ENCODE data around the gene PTPRT. TPM values are rescaled to one million over a fixed set of nuclear protein-coding genes. Genes with fewer than 3 reads are reported as not detected.

The PTPRT gene
- total RNA-seq = not detected

DNA sequence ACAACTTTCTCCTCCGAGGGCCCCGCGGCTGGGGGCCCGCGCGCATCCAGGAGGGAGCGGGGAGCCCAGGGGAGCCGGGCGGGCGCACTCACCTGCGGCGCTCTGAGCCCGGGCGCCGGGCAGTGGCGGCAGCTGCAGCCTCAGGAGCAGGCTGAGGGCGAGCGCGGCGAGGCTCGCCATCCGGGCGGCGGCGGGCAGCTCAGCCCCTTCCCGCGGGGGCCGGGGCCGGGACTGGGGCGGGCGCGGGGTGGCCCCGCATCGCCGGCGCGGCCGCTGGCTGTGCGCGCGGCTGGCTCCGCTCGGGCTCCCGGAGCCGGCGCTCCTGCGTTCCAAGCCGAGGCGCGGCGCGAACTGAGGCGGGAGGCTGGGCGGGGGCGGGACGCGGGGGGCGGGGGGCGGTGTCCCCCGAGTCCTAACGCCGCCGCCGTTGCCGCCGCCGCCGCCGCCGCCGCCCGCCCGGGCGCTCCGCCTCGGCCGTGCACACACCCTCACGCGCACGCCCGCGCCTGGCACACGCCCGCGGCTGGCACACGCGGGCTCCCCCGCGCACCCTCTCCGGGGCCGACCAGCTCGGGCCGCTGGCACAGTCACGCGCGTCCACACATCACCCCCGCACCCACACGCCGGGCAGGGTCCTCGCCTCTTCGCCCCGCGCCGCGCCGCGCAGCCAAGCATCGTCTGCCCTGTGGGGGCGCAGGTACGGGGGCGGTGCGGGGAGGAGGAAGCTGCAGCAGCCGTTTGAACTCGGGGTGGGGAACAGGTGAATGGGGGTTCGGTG, at the start of gene PTPRT:
Gene PTPRT (minus strand): TSS at position 353 of the 778 bp plus-strand sequence. CDS start 173 bp downstream, at position 180.
- peaks cover 8% of the 10 kb centered on the region for H3K4me1 Mint-ChIP-seq (ENCODE audit: low read depth)
- peaks cover 43% of the 10 kb centered on the region for H3K27me3 Mint-ChIP-seq (ENCODE audit: low read depth)
- H3K4me3 Mint-ChIP-seq = no peak within 1 kb of the TSS

DNA sequence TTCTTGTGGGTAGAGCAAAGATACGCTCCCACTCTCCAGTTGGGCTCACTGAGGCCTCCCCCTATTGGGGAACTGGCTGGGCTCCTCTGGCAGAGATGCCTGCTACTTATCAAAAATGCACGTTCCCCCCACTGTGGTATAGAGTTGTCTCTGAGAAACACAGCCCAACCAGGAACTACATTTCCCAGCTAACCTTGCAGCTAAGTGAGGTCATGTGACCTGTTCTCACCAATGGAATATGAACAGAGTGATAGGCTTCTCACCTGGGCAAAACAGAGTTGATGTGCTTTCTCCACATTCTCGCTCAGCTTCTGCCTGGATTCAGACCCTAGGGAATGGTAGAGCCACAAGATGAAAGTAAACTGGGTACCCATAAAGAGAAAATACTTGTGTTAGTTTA, 49.1 kb upstream of the PTPRT start:
- Mint-ChIP-seq H3K27me3 (ENCODE audit: low read depth) (peaks cover 12% of the 10 kb centered on the region), H3K36me3 (ENCODE audit: low read depth) (no peaks in the 10 kb centered on the region), H3K9me3 (peaks cover 8% of the 10 kb centered on the region), H3K27ac (no peak overlapping the region), H3K4me1 (ENCODE audit: low read depth) (no peaks in the 10 kb centered on the region), H3K4me3 (no peak overlapping the region)
- intact Hi-C loops (cut with micrococcal nuclease) = no loop called here
- DNase-seq = no peak
- CTCF ChIA-PET = no interaction called here

More for the DNA sequence above, at the start of gene PTPRT:
- H3K27ac Mint-ChIP-seq = no peak within 1 kb of the TSS
- no peaks in the 10 kb centered on the region for H3K9me3 Mint-ChIP-seq
- intact Hi-C loops (cut with micrococcal nuclease) = loop anchor here (5.0 kb wide), 1 partner anchor 1232 kb away; no protein-coding TSS in a partner anchor
- CTCF ChIA-PET = no interaction called here
- no peaks in the 10 kb centered on the region for H3K36me3 Mint-ChIP-seq (ENCODE audit: low read depth)
- no peak for DNase-seq

DNA sequence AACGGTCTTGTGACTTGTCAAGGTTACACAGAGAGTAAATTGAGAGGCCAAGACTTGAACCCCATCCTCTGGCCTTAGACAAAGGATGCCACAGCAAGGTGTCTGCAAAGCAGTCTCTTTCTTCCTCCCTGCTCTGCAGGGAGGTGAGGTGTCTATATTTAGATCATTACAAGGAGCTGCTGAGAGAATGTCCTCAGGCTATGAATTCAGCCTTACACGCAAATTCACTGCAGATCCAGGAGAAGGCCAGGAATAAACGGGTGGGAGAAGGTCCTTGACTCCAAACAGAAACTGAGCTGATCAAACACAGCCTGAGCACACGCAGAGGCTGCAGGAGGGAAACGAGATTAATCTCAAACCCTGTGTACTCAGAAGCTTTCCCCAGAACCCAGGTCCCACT, 48.6 kb upstream of the PTPRT start:
- Mint-ChIP-seq H3K9me3 (peaks cover 8% of the 10 kb centered on the region), H3K36me3 (ENCODE audit: low read depth) (no peaks in the 10 kb centered on the region), H3K4me1 (ENCODE audit: low read depth) (no peaks in the 10 kb centered on the region), H3K27me3 (ENCODE audit: low read depth) (peaks cover 12% of the 10 kb centered on the region), H3K4me3 (no peak overlapping the region), H3K27ac (no peak overlapping the region)
- intact Hi-C loops (cut with micrococcal nuclease) = no loop called here
- CTCF ChIA-PET = no interaction called here
- no peak for DNase-seq

DNA sequence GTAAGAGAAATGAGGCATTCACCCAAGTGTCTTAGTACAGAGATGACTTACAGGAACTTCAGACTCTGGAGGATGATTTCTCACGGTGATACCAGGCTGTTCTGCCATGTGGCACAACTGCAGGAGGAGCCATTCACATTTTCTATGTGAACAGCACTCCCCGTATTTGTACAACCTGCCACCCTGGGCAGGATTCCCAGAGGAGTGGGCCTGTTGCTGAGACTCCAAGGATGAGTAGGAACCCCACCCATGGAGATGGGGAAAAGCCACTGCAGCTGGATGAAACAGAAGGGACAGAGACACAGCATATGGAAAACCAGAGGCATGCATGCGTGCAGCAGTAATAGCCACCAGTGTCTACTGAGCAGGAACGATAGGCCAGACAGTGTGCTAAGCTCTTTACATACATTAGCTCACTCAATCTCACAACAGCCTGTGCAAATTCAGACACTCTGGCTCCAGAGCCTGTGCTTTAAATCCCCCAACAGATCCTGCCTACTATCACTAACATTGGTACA, 48.0 kb upstream of the PTPRT start:
- CTCF ChIA-PET = no interaction called here
- H3K27ac Mint-ChIP-seq = no peak overlapping the region

DNA sequence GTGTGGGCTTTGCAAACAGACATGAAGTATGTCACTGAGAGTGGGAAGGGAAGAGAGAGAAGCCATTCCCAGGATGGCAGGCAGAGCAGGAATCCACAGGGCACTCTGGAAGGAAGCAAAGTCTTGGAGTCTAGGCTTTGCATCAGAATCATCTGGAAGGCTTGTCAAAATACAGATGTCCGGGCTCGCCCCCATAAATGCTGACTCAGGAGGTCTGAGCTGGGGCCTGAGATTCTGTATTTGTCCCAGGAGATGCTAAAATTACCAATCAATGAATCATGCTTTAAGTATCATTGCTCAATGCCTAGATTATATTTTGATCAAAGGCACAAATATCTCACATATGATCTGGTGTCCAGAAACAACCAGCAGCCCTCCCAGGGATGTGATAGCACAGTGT, 46.3 kb upstream of the PTPRT start:
- peaks cover 12% of the 10 kb centered on the region for H3K27me3 Mint-ChIP-seq (ENCODE audit: low read depth)
- intact Hi-C loops (cut with micrococcal nuclease) = no loop called here
- peaks cover 8% of the 10 kb centered on the region for H3K9me3 Mint-ChIP-seq
- no peak overlapping the region for H3K27ac Mint-ChIP-seq
- H3K36me3 Mint-ChIP-seq (ENCODE audit: low read depth) = no peaks in the 10 kb centered on the region
- CTCF ChIA-PET = no interaction called here
- no peaks in the 10 kb centered on the region for H3K4me1 Mint-ChIP-seq (ENCODE audit: low read depth)
- no peak for DNase-seq
- H3K4me3 Mint-ChIP-seq = no peak overlapping the region

More for the DNA sequence above, 48.0 kb upstream of the PTPRT start:
- intact Hi-C loops (cut with micrococcal nuclease) = no loop called here
- H3K27me3 Mint-ChIP-seq (ENCODE audit: low read depth) = peaks cover 12% of the 10 kb centered on the region
- DNase-seq = no peak
- peaks cover 8% of the 10 kb centered on the region for H3K9me3 Mint-ChIP-seq
- H3K4me1 Mint-ChIP-seq (ENCODE audit: low read depth) = no peaks in the 10 kb centered on the region
- H3K4me3 Mint-ChIP-seq = no peak overlapping the region
- no peaks in the 10 kb centered on the region for H3K36me3 Mint-ChIP-seq (ENCODE audit: low read depth)

DNA sequence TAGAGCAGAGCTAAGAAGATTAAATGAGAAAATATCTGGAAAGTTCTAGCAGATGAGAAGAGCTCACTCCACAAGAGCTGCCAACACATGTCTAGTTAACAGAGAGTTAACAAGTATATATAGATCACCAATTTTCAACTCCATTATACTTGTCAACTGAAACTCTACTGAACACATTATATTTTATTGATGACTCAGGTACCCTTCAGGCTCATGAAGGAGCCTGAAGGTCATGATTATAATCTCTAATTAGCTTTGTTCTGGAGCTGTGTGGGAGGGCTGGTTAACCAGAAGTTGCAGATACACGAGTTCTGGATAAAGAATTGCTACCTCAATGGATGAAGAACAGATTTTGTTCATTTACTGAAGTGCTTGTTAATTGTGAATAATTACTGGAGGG, 42.1 kb upstream of the PTPRT start:
- H3K9me3 Mint-ChIP-seq = no peaks in the 10 kb centered on the region
- intact Hi-C loops (cut with micrococcal nuclease) = no loop called here
- H3K4me3 Mint-ChIP-seq = no peak overlapping the region
- no peaks in the 10 kb centered on the region for H3K4me1 Mint-ChIP-seq (ENCODE audit: low read depth)
- H3K27ac Mint-ChIP-seq = no peak overlapping the region
- no peak for DNase-seq
- H3K36me3 Mint-ChIP-seq (ENCODE audit: low read depth) = no peaks in the 10 kb centered on the region
- CTCF ChIA-PET = interaction anchor here (1.5 kb wide), 1 partner anchor 177 kb away, joined by 5 read pairs; no protein-coding TSS in a partner anchor
- H3K27me3 Mint-ChIP-seq (ENCODE audit: low read depth) = peaks cover 7% of the 10 kb centered on the region

DNA sequence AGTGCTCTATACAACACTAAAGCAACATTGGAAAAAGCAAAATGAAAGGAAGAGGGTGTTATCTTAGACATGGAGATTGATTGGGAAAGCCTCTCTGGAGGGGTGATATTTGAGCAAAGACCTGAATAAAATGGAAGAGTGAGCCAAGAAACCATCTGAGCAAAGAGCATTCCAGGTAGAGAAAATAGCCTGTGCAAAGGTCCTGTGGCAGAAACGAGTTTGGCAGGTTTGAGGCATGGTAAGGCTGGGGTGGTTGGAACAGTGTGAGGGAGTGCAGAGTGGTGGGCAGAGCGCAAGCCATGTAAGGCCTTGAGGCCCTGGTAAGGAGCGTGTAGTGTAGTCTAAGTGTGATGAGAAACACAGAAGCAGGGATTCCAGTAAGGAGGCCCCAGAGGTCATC, 40.0 kb upstream of the PTPRT start:
- Mint-ChIP-seq H3K27me3 (ENCODE audit: low read depth) (peaks cover 6% of the 10 kb centered on the region), H3K27ac (no peak overlapping the region), H3K36me3 (ENCODE audit: low read depth) (no peaks in the 10 kb centered on the region), H3K4me3 (no peak overlapping the region), H3K4me1 (ENCODE audit: low read depth) (no peaks in the 10 kb centered on the region), H3K9me3 (no peaks in the 10 kb centered on the region)
- CTCF ChIA-PET = no interaction called here
- intact Hi-C loops (cut with micrococcal nuclease) = no loop called here
- no peak for DNase-seq

DNA sequence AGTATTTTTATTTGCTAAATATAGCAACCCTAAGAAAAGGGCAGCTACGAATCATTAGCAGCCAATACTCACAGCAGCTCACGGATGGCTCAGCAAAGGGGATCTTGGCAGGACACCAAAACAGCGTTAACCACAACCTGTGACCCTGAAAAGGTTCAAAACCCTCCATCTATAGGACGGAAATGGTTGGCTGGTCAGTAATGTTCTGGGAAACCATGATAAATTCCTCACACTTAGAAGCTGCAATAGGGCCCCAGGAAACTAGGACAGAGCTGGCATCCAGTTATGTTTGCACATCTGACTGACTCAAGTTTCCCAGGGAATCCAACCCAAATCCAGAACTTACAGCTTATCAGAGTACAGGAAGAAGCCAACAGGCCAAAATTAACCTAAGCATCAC, 30.9 kb upstream of the PTPRT start:
- no peaks in the 10 kb centered on the region for H3K4me1 Mint-ChIP-seq (ENCODE audit: low read depth)
- no peaks in the 10 kb centered on the region for H3K9me3 Mint-ChIP-seq
- no peak overlapping the region for H3K4me3 Mint-ChIP-seq
- CTCF ChIA-PET = no interaction called here
- no peak overlapping the region for H3K27ac Mint-ChIP-seq
- H3K36me3 Mint-ChIP-seq (ENCODE audit: low read depth) = no peaks in the 10 kb centered on the region
- intact Hi-C loops (cut with micrococcal nuclease) = no loop called here
- H3K27me3 Mint-ChIP-seq (ENCODE audit: low read depth) = peaks cover 1% of the 10 kb centered on the region
- DNase-seq = no peak

DNA sequence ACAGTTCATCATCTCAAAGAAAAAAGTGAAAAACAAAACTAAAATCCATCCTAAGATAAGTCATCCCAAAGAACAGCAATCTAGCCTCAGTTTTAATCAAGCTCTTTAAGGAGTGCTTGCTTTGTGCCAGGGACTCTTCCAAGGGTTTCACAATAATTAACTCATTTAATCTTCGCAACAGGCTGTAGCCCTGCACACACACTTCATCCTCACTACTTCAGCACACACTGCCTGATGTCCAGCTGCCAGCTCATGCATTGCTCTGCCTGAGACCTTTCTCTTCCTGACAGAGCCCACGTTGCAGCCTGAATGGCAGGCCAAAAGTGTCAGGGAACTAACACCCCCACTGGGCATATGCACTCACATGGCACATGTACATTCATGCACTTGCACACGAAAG, 21.2 kb upstream of the PTPRT start:
- no peak overlapping the region for H3K4me3 Mint-ChIP-seq
- CTCF ChIA-PET = no interaction called here
- no peaks in the 10 kb centered on the region for H3K9me3 Mint-ChIP-seq
- no peak for DNase-seq
- no peaks in the 10 kb centered on the region for H3K4me1 Mint-ChIP-seq (ENCODE audit: low read depth)
- intact Hi-C loops (cut with micrococcal nuclease) = no loop called here
- no peaks in the 10 kb centered on the region for H3K27me3 Mint-ChIP-seq (ENCODE audit: low read depth)
- H3K36me3 Mint-ChIP-seq (ENCODE audit: low read depth) = no peaks in the 10 kb centered on the region
- no peak overlapping the region for H3K27ac Mint-ChIP-seq

DNA sequence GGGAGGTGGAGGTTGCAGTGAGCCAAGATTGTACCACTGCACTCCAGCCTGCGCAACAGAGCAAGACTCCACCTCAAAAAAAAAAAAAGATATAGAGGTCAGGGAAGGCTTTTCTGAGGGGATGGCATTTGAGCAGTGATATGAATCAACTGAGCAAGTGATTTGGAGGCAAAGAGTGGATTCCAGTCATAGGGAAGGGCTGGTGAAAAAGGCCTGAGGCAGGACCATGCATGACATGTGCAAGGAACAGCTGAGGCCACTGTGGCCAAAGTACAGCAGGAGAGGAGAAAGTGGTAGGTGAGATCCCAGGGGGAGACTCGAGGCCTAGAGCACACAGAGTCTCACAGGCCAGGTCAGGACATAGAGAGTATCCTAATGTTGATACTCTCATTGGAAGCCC, 20.1 kb upstream of the PTPRT start:
- Mint-ChIP-seq H3K27ac (no peak overlapping the region), H3K9me3 (no peaks in the 10 kb centered on the region), H3K36me3 (ENCODE audit: low read depth) (no peaks in the 10 kb centered on the region), H3K27me3 (ENCODE audit: low read depth) (no peaks in the 10 kb centered on the region), H3K4me3 (no peak overlapping the region), H3K4me1 (ENCODE audit: low read depth) (no peaks in the 10 kb centered on the region)
- CTCF ChIA-PET = no interaction called here
- intact Hi-C loops (cut with micrococcal nuclease) = no loop called here
- no peak for DNase-seq

DNA sequence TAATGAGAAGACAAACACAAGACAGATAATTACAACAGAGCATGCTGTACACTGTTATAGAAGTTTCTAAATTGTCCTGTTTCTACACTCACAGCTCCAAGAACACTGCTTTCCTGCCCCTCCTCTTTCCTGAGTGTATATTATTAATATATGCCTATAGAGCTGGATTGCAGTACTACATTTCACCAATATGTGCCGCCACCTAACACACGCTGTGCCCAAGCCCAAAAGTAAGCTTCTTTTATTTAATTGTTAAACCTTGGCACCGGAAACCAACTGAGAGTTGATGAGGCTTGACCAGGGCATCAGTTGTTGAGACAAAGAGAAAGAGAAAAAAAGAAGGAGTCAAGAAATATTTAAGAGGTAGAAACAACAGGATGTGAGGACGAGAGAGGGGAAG, 16.0 kb upstream of the PTPRT start:
- Mint-ChIP-seq H3K36me3 (ENCODE audit: low read depth) (no peaks in the 10 kb centered on the region), H3K27me3 (ENCODE audit: low read depth) (no peaks in the 10 kb centered on the region), H3K4me1 (ENCODE audit: low read depth) (no peaks in the 10 kb centered on the region), H3K27ac (no peak overlapping the region), H3K9me3 (no peaks in the 10 kb centered on the region), H3K4me3 (no peak overlapping the region)
- intact Hi-C loops (cut with micrococcal nuclease) = no loop called here
- CTCF ChIA-PET = interaction anchor here (0.6 to 1.1 kb wide), 2 partner anchors 150 to 204 kb away, joined by 3 read pairs; no protein-coding TSS in a partner anchor
- no peak for DNase-seq

DNA sequence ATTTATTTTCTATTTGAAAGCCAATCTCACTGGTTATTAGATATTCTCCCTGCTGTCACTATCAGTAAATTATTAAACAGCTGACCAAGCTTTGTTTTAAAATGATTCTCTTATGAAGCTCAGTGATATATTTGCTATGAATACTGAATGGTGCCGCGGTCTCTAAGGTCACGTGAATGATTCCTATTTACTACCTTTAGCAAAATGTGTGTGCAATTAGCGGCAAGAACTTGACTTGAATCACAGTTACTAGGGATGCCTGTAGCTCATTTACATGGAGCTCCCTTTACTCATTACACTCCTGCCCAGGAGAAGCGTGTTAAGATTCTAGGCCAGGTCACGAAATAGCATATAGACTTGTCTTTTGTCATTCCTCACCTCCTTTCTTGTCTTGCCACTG, 12.4 kb upstream of the PTPRT start:
- H3K27me3 Mint-ChIP-seq (ENCODE audit: low read depth) = no peaks in the 10 kb centered on the region
- H3K27ac Mint-ChIP-seq = no peak overlapping the region
- no peaks in the 10 kb centered on the region for H3K9me3 Mint-ChIP-seq
- no peaks in the 10 kb centered on the region for H3K4me1 Mint-ChIP-seq (ENCODE audit: low read depth)
- CTCF ChIA-PET = interaction anchor here (0.7 kb wide), 1 partner anchor 51 kb away, joined by 3 read pairs; no protein-coding TSS in a partner anchor
- intact Hi-C loops (cut with micrococcal nuclease) = no loop called here
- no peaks in the 10 kb centered on the region for H3K36me3 Mint-ChIP-seq (ENCODE audit: low read depth)
- DNase-seq = no peak
- no peak overlapping the region for H3K4me3 Mint-ChIP-seq

DNA sequence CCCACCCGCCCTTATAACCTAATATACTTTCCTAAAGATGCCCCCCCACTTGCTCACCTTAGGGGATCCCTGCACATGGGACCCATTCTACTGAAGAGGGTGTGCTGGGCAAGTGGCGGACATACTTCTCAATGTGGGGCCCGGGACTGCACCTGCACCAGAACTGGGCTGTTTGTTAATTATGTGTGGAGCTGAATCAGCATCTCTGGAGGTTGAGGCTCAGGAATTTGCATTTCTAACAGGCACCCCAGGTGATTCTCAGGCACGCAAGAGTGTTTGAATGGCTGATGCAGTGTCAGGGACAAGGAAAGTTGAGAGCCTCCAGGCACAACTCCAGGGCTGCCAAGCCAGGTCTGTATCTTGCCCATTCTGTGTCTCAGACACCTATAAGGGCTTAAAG, 8.9 kb upstream of the PTPRT start:
- Mint-ChIP-seq H3K4me1 (ENCODE audit: low read depth) (no peaks in the 10 kb centered on the region), H3K36me3 (ENCODE audit: low read depth) (no peaks in the 10 kb centered on the region), H3K4me3 (no peak overlapping the region), H3K27me3 (ENCODE audit: low read depth) (no peaks in the 10 kb centered on the region), H3K27ac (no peak overlapping the region), H3K9me3 (no peaks in the 10 kb centered on the region)
- no peak for DNase-seq
- CTCF ChIA-PET = no interaction called here
- intact Hi-C loops (cut with micrococcal nuclease) = no loop called here
